ENCODE results near the gene CPNE6. TPM values are rescaled to one million over a fixed set of nuclear protein-coding genes. Genes with fewer than 3 reads are reported as not detected.

The CPNE6 gene
- total and polyA plus RNA-seq, 2 of the 8 experiments (the other 6 are each of a cell fraction or from before 2014, with no cell fraction given), result 0.05 TPM; not detected in 1

DNA sequence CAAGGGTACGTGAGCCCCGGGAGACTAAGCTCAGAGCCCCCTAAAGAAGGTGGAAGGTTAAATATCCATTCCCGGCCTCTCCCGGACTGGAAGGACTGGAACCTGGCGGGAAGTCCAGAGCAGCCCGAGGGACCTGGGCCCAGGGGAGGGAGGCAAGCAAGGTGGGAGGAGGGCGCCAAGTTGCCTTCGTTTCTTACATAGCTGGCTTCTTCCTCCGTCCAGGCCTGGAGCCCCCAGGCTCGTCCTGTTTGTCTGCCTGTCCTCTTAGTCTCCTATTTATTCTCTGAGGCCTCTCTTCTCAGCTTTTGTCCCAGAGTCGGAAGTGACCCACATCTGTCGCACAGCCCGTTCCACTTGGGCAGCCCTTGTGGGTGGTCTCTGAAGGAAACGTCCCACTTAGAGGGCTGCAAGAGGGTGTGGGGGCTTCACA lies 23.5 kb downstream of the CPNE6 start:
- POLR2A ChIA-PET (ENCODE audit: partially characterized antibody), result interaction anchor here (0.8 to 23.9 kb wide), 26 partner anchors 11 to 544 kb away, joined by 3 to 626 read pairs (median 9); partner anchors contain the start of genes CARMIL3, CPNE6, DCAF11 and EMC9
- Histone ChIP-seq H3K14ac (ENCODE audit: insufficient read length) (no peak overlapping the region), H3K79me2 (ENCODE audit: control insufficient read depth in 1 of 2, insufficient read depth in 2 of 2, low read length in 2 of 2) (peaks cover 0 to 21% of the 10 kb centered on the region in 2 experiments; a peak in 2 of 4 replicates), H2AFZ (ENCODE audit: low read length) (no peak overlapping the region), H3K23me2 (ENCODE audit: low read depth, low read length) (peaks cover 8% of the 10 kb centered on the region), H3K79me1 (ENCODE audit: low read depth, low read length) (peaks cover 5% of the 10 kb centered on the region), H4K91ac (replicated peaks; ENCODE audit: insufficient read length, low read length) (peak overlapping the region; percentile 61), H4K20me1 (replicated peaks in 1 of 2; ENCODE audit: control insufficient read depth in 1 of 2, insufficient read depth in 2 of 2, low read length in 2 of 2) (peaks cover 5 to 9% of the 10 kb centered on the region in 2 experiments), H3K27me3 (replicated peaks in 1 of 4; ENCODE audit: control insufficient read depth in 3 of 4, extremely low read depth in 1 of 4, insufficient read depth in 3 of 4, low read length in 3 of 4) (no peaks in the 10 kb centered on the region), H3K4me2 (ENCODE audit: insufficient read depth in 1 of 2, low read depth in 2 of 2, low read length in 2 of 2) (peak overlapping the region; percentile 88 to 91), H2BK15ac (ENCODE audit: low read length) (0 out of 2 replicates have a peak overlapping the region, but pooled peaks have one; percentile 81), H3K9ac (replicated peaks in 1 of 4; ENCODE audit: extremely low read depth in 1 of 4, low read depth in 3 of 4, low read length in 3 of 4) (peak overlapping the region; percentile 87 to 95 (median 90)), H2BK5ac (ENCODE audit: low read depth, low read length) (peak overlapping the region; percentile 97), H3K36me3 (ENCODE audit: control insufficient read depth in 2 of 4, insufficient read depth in 4 of 4, low read length in 3 of 4) (peaks cover 6 to 28% (median 13%) of the 10 kb centered on the region in 4 experiments; a peak in 6 of 8 replicates), H2BK20ac (ENCODE audit: low read length) (0 out of 2 replicates have a peak overlapping the region, but pooled peaks have one; percentile 35), H3K23ac (ENCODE audit: insufficient read length) (peak overlapping the region; percentile 19), H2BK120ac (replicated peaks; ENCODE audit: low read depth, low read length) (no peak overlapping the region), H2AK5ac (ENCODE audit: low read depth, low read length) (peak overlapping the region; percentile 2; the same call in 1 of the 2 replicates), H2BK12ac (ENCODE audit: low read depth, low read length) (peak overlapping the region; percentile 77), H3K56ac (replicated peaks; ENCODE audit: insufficient read length, low read depth, low read length) (peak overlapping the region; percentile 97), H3K4me1 (replicated peaks in 1 of 4; ENCODE audit: control insufficient read depth in 3 of 4, insufficient read depth in 4 of 4, low read length in 3 of 4) (peaks cover 5 to 13% (median 9%) of the 10 kb centered on the region in 4 experiments), H3K18ac (ENCODE audit: extremely low read depth, low read length) (peak overlapping the region; percentile 97), H4K5ac (ENCODE audit: insufficient read length, low read depth, low read length) (peak overlapping the region; percentile 82), H4K8ac (ENCODE audit: extremely low read depth, insufficient read depth, low read length) (peak overlapping the region; percentile 97; the same call in 1 of the 2 replicates), H3K27ac (ENCODE audit: low read depth, low read length) (peak overlapping the region; percentile 89), H3K4me3 (ENCODE audit: extremely low read depth in 1 of 4, insufficient read depth in 2 of 4, low read depth in 3 of 4, low read length in 4 of 4) (peak overlapping the region; percentile 60 to 96 (median 84)), H3K9me3 (ENCODE audit: insufficient read depth in 2 of 2, low read depth in 1 of 2, low read length in 1 of 2) (no peaks in the 10 kb centered on the region), H3K4ac (replicated peaks; ENCODE audit: insufficient read length, low read depth, low read length) (peak overlapping the region; percentile 96)
- no peak for DNase-seq (ENCODE audit: low read depth in 1 of 2, low spot score in 2 of 2)
- WGBS, 2 experiments (ENCODE audit: extremely low coverage in 1 of 2, insufficient coverage in 1 of 2, insufficient read length in 1 of 2, insufficient replicate concordance in 2 of 2, low coverage in 1 of 2, low lambda C conversion rate in 2 of 2, missing lambda C conversion rate in 1 of 2), result 3% methylated on average over 14 of the region's 14 CpGs; no CpG with 5 or more reads in 1 of the 2 experiments
- no peak for FAIRE-seq
- no peak for TF ChIP-seq KDM1A (IDR thresholded peaks at IDR 0.05; ENCODE audit: borderline replicate concordance, low read length)
- TF ChIP-seq GABPA (IDR thresholded peaks at IDR 0.05; ENCODE audit: borderline replicate concordance, insufficient read depth, low read length), result no peak
- no peak for TF ChIP-seq NRF1 (IDR thresholded peaks at IDR 0.05; ENCODE audit: low read depth, low read length)
- TF ChIP-seq SP2 (IDR thresholded peaks at IDR 0.05; ENCODE audit: low read length), result no peak
- no peak for TF ChIP-seq HDAC6 (IDR thresholded peaks at IDR 0.05; ENCODE audit: low read depth, low read length)
- TF ChIP-seq, protein P1, sequence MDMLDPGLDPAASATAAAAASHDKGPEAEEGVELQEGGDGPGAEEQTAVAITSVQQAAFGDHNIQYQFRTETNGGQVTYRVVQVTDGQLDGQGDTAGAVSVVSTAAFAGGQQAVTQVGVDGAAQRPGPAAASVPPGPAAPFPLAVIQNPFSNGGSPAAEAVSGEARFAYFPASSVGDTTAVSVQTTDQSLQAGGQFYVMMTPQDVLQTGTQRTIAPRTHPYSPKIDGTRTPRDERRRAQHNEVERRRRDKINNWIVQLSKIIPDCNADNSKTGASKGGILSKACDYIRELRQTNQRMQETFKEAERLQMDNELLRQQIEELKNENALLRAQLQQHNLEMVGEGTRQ (IDR thresholded peaks at IDR 0.05; ENCODE audit: low read length), result no peak
- no peak for TF ChIP-seq TEAD4 (IDR thresholded peaks at IDR 0.05; ENCODE audit: low read depth, low read length)
- TF ChIP-seq SIRT6 (IDR thresholded peaks at IDR 0.05; ENCODE audit: low read length), result no peak
- no peak for TF ChIP-seq TAF7 (optimal IDR thresholded peaks at IDR 0.05; ENCODE audit: borderline replicate concordance, low read depth, low read length)
- CTCF ChIA-PET (ENCODE audit: partially characterized antibody), result interaction anchor here (1.1 to 12.8 kb wide), 6 partner anchors 9 to 61 kb away, joined by 3 to 316 read pairs (median 7); partner anchors contain the start of gene CPNE6

Measured in H1 (cell line).